Fibroblast of skin of right quadriceps (primary cell): ENCODE measurements around the gene KLHL28.
A peak's percentile ranks its signal among the peaks of the same experiment; 100 is the strongest.

Experiments
- DNase-seq: peaks from one replicate; pipeline ENCODE4 v3.0.0-alpha.2; 2013

Gene KLHL28

GRCh38 chr14:44961554-44962333, at the start of gene KLHL28, which contains the start of gene TOGARAM1:
Gene KLHL28, minus strand, starts transcription at chr14:44961947. Its CDS starts 16,019 bp downstream, at chr14:44945928.
Gene TOGARAM1, plus strand, starts transcription at chr14:44962190. Its CDS starts 232 bp downstream, at chr14:44962422.
- peak; percentile 100 for DNase-seq

- no peak for DNase-seq
Measured at GRCh38 chr14:45003924-45004323, 42.2 kb upstream of the KLHL28 start.

- no peak for DNase-seq
Measured at GRCh38 chr14:44995770-44996294, 34.1 kb upstream of the KLHL28 start.

- no peak for DNase-seq
Measured at GRCh38 chr14:44995196-44995595, 33.4 kb upstream of the KLHL28 start.

- no peak for DNase-seq
Measured at GRCh38 chr14:44990533-44990932, 28.8 kb upstream of the KLHL28 start.

GRCh38 chr14:44989497-44990440, 28.0 kb upstream of the KLHL28 start:
- DNase-seq, result no peak

GRCh38 chr14:44988694-44989093, 26.9 kb upstream of the KLHL28 start:
- no peak for DNase-seq

GRCh38 chr14:44982594-44982993, 20.8 kb upstream of the KLHL28 start:
- DNase-seq, result no peak

- DNase-seq, result no peak
Measured at GRCh38 chr14:44981198-44981597, 19.5 kb upstream of the KLHL28 start.

GRCh38 chr14:44979740-44980356, 18.1 kb upstream of the KLHL28 start:
- DNase-seq, result no peak

GRCh38 chr14:44979273-44979672, 17.5 kb upstream of the KLHL28 start:
- no peak for DNase-seq

GRCh38 chr14:44971459-44971858, 9.7 kb upstream of the KLHL28 start:
- DNase-seq, result no peak

GRCh38 chr14:44970907-44971306, 9.2 kb upstream of the KLHL28 start:
- DNase-seq, result no peak

GRCh38 chr14:44968714-44969113, 7.0 kb upstream of the KLHL28 start:
- no peak for DNase-seq

- DNase-seq, result no peak
Measured at GRCh38 chr14:44966601-44967336, 5.0 kb upstream of the KLHL28 start.

GRCh38 chr14:44963775-44964380, 2.1 kb upstream of the KLHL28 start:
- DNase-seq, result no peak

- no peak for DNase-seq
Measured at GRCh38 chr14:44963044-44963528, 1.3 kb upstream of the KLHL28 start.

- DNase-seq, result peak; percentile 23
Measured at GRCh38 chr14:44962334-44963043, 742 bp upstream of the KLHL28 start.

GRCh38 chr14:44961151-44961553, 595 bp downstream of the KLHL28 start:
- peak; percentile 42 for DNase-seq

- DNase-seq, result no peak
Measured at GRCh38 chr14:44960646-44961045, 1.1 kb downstream of the KLHL28 start.

- no peak for DNase-seq
Measured at GRCh38 chr14:44960146-44960545, 1.6 kb downstream of the KLHL28 start.
